Measurements from ENCODE around the gene NDUFS7. TPM values are rescaled to one million over a fixed set of nuclear protein-coding genes. Genes with fewer than 3 reads are reported as not detected.

Gene NDUFS7
- total RNA-seq, 1 experiment from 2014 or later = 98.1 TPM

GRCh38 chr19:1370579-1371361 is 12.9 kb upstream of the NDUFS7 start:
- no peaks in the 10 kb centered on the region for H3K4me1 ChIP-seq (ENCODE audit: low read length)
- no peaks in the 10 kb centered on the region for H3K9me3 ChIP-seq (ENCODE audit: low read length)
- H2AFZ ChIP-seq (ENCODE audit: low read length) = no peak overlapping the region
- H3K79me2 ChIP-seq (ENCODE audit: low read length) = no peaks in the 10 kb centered on the region
- no peak overlapping the region for H3K4me3 ChIP-seq (ENCODE audit: low read length)
- no peak for DNase-seq
- H3K9me2 ChIP-seq (replicated peaks; ENCODE audit: insufficient read depth, low read length) = no peaks in the 10 kb centered on the region
- no peak overlapping the region for H3K27ac ChIP-seq (ENCODE audit: low read length)
- H3K4me2 ChIP-seq (ENCODE audit: low read depth, low read length, poor library complexity, severe bottlenecking) = no peak overlapping the region
- no peak overlapping the region for H3K9ac ChIP-seq (ENCODE audit: low read length)
- no peaks in the 10 kb centered on the region for H4K20me1 ChIP-seq (ENCODE audit: insufficient read depth, low read depth, low read length)
- 0 out of 2 replicates have a peak, but pooled peaks cover 4% of the 10 kb centered on the region for H3K36me3 ChIP-seq (ENCODE audit: insufficient read depth, low read length)
- H3K27me3 ChIP-seq (ENCODE audit: low read length) = no peaks in the 10 kb centered on the region

GRCh38 chr19:1373042-1373533 is 10.6 kb upstream of the NDUFS7 start:
- Histone ChIP-seq H3K79me2 (ENCODE audit: low read length) (no peaks in the 10 kb centered on the region), H2AFZ (ENCODE audit: low read length) (no peak overlapping the region), H3K9me2 (replicated peaks; ENCODE audit: insufficient read depth, low read length) (no peaks in the 10 kb centered on the region), H3K27ac (ENCODE audit: low read length) (no peak overlapping the region), H4K20me1 (ENCODE audit: insufficient read depth, low read depth, low read length) (no peaks in the 10 kb centered on the region), H3K36me3 (ENCODE audit: insufficient read depth, low read length) (0 out of 2 replicates have a peak, but pooled peaks cover 4% of the 10 kb centered on the region), H3K9me3 (ENCODE audit: low read length) (no peaks in the 10 kb centered on the region), H3K4me2 (ENCODE audit: low read depth, low read length, poor library complexity, severe bottlenecking) (no peak overlapping the region), H3K4me3 (ENCODE audit: low read length) (no peak overlapping the region), H3K4me1 (ENCODE audit: low read length) (no peaks in the 10 kb centered on the region), H3K9ac (ENCODE audit: low read length) (no peak overlapping the region), H3K27me3 (ENCODE audit: low read length) (no peaks in the 10 kb centered on the region)
- no peak for DNase-seq

GRCh38 chr19:1373534-1374249 is 10.0 kb upstream of the NDUFS7 start:
- H3K9me3 ChIP-seq (ENCODE audit: low read length) = no peaks in the 10 kb centered on the region
- H3K4me3 ChIP-seq (ENCODE audit: low read length) = no peak overlapping the region
- no peak overlapping the region for H2AFZ ChIP-seq (ENCODE audit: low read length)
- H3K79me2 ChIP-seq (ENCODE audit: low read length) = no peaks in the 10 kb centered on the region
- no peaks in the 10 kb centered on the region for H3K9me2 ChIP-seq (replicated peaks; ENCODE audit: insufficient read depth, low read length)
- DNase-seq = no peak
- no peaks in the 10 kb centered on the region for H4K20me1 ChIP-seq (ENCODE audit: insufficient read depth, low read depth, low read length)
- no peak overlapping the region for H3K27ac ChIP-seq (ENCODE audit: low read length)
- H3K4me2 ChIP-seq (ENCODE audit: low read depth, low read length, poor library complexity, severe bottlenecking) = no peak overlapping the region
- H3K4me1 ChIP-seq (ENCODE audit: low read length) = no peaks in the 10 kb centered on the region
- 0 out of 2 replicates have a peak, but pooled peaks cover 4% of the 10 kb centered on the region for H3K36me3 ChIP-seq (ENCODE audit: insufficient read depth, low read length)
- no peaks in the 10 kb centered on the region for H3K27me3 ChIP-seq (ENCODE audit: low read length)
- no peak overlapping the region for H3K9ac ChIP-seq (ENCODE audit: low read length)

- Histone ChIP-seq H3K79me2 (ENCODE audit: low read length) (no peaks in the 10 kb centered on the region), H3K9me3 (ENCODE audit: low read length) (no peaks in the 10 kb centered on the region), H4K20me1 (ENCODE audit: insufficient read depth, low read depth, low read length) (no peaks in the 10 kb centered on the region), H3K4me1 (ENCODE audit: low read length) (no peaks in the 10 kb centered on the region), H3K9me2 (replicated peaks; ENCODE audit: insufficient read depth, low read length) (no peaks in the 10 kb centered on the region), H2AFZ (ENCODE audit: low read length) (no peak overlapping the region), H3K27ac (ENCODE audit: low read length) (no peak overlapping the region), H3K4me2 (ENCODE audit: low read depth, low read length, poor library complexity, severe bottlenecking) (no peak overlapping the region), H3K27me3 (ENCODE audit: low read length) (no peaks in the 10 kb centered on the region), H3K36me3 (ENCODE audit: insufficient read depth, low read length) (0 out of 2 replicates have a peak, but pooled peaks cover 4% of the 10 kb centered on the region), H3K9ac (ENCODE audit: low read length) (no peak overlapping the region), H3K4me3 (ENCODE audit: low read length) (no peak overlapping the region)
- DNase-seq = no peak
These were observed 9.5 kb upstream of the NDUFS7 start for GRCh38 chr19:1374250-1374577.

GRCh38 chr19:1376415-1376805 is 7.3 kb upstream of the NDUFS7 start:
- H3K79me2 ChIP-seq (ENCODE audit: low read length) = no peaks in the 10 kb centered on the region
- no peaks in the 10 kb centered on the region for H3K9me3 ChIP-seq (ENCODE audit: low read length)
- no peak overlapping the region for H3K27ac ChIP-seq (ENCODE audit: low read length)
- no peak overlapping the region for H3K4me3 ChIP-seq (ENCODE audit: low read length)
- no peaks in the 10 kb centered on the region for H3K9me2 ChIP-seq (replicated peaks; ENCODE audit: insufficient read depth, low read length)
- no peak overlapping the region for H2AFZ ChIP-seq (ENCODE audit: low read length)
- no peaks in the 10 kb centered on the region for H3K27me3 ChIP-seq (ENCODE audit: low read length)
- H3K4me1 ChIP-seq (ENCODE audit: low read length) = no peaks in the 10 kb centered on the region
- H3K4me2 ChIP-seq (ENCODE audit: low read depth, low read length, poor library complexity, severe bottlenecking) = no peak overlapping the region
- no peaks in the 10 kb centered on the region for H4K20me1 ChIP-seq (ENCODE audit: insufficient read depth, low read depth, low read length)
- H3K36me3 ChIP-seq (ENCODE audit: insufficient read depth, low read length) = 0 out of 2 replicates have a peak, but pooled peaks cover 4% of the 10 kb centered on the region
- no peak overlapping the region for H3K9ac ChIP-seq (ENCODE audit: low read length)
- DNase-seq = no peak

GRCh38 chr19:1377176-1377964 is 6.3 kb upstream of the NDUFS7 start:
- no peak overlapping the region for H3K9ac ChIP-seq (ENCODE audit: low read length)
- no peak overlapping the region for H3K4me2 ChIP-seq (ENCODE audit: low read depth, low read length, poor library complexity, severe bottlenecking)

GRCh38 chr19:1377965-1378785 is 5.5 kb upstream of the NDUFS7 start:
- Histone ChIP-seq H3K9ac (ENCODE audit: low read length) (no peak overlapping the region), H4K20me1 (ENCODE audit: insufficient read depth, low read depth, low read length) (no peaks in the 10 kb centered on the region), H3K36me3 (ENCODE audit: insufficient read depth, low read length) (0 out of 2 replicates have a peak, but pooled peaks cover 4% of the 10 kb centered on the region), H3K27ac (ENCODE audit: low read length) (no peak overlapping the region), H3K27me3 (ENCODE audit: low read length) (no peaks in the 10 kb centered on the region), H3K4me3 (ENCODE audit: low read length) (no peak overlapping the region), H3K4me2 (ENCODE audit: low read depth, low read length, poor library complexity, severe bottlenecking) (no peak overlapping the region), H2AFZ (ENCODE audit: low read length) (no peak overlapping the region), H3K4me1 (ENCODE audit: low read length) (peaks cover 3% of the 10 kb centered on the region; the same call in 1 of the 2 replicates), H3K9me3 (ENCODE audit: low read length) (no peaks in the 10 kb centered on the region), H3K9me2 (replicated peaks; ENCODE audit: insufficient read depth, low read length) (no peaks in the 10 kb centered on the region), H3K79me2 (ENCODE audit: low read length) (no peaks in the 10 kb centered on the region)
- no peak for DNase-seq

More at GRCh38 chr19:1377176-1377964, 6.3 kb upstream of the NDUFS7 start:
- Histone ChIP-seq H2AFZ (ENCODE audit: low read length) (no peak overlapping the region), H3K4me3 (ENCODE audit: low read length) (no peak overlapping the region), H3K27ac (ENCODE audit: low read length) (no peak overlapping the region), H3K79me2 (ENCODE audit: low read length) (no peaks in the 10 kb centered on the region), H3K36me3 (ENCODE audit: insufficient read depth, low read length) (0 out of 2 replicates have a peak, but pooled peaks cover 4% of the 10 kb centered on the region), H3K9me3 (ENCODE audit: low read length) (no peaks in the 10 kb centered on the region), H3K27me3 (ENCODE audit: low read length) (no peaks in the 10 kb centered on the region), H4K20me1 (ENCODE audit: insufficient read depth, low read depth, low read length) (no peaks in the 10 kb centered on the region), H3K9me2 (replicated peaks; ENCODE audit: insufficient read depth, low read length) (no peaks in the 10 kb centered on the region), H3K4me1 (ENCODE audit: low read length) (no peaks in the 10 kb centered on the region)
- no peak for DNase-seq

Measured in Karpas-422 (cell line).